Ishikawa (cell line): Measurements from ENCODE around the gene CCIN.

Experiments
- CEBPB ChIP-seq: IDR thresholded peaks from 2 replicates; pipeline ENCODE4 v1.6.1; 2012
- CREB1 ChIP-seq: IDR thresholded peaks from 2 replicates; pipeline ENCODE4 v1.6.1; 2012; ENCODE audit warnings: low read depth
- EGR1 ChIP-seq: IDR thresholded peaks from 2 replicates; pipeline ENCODE4 v1.6.1; 2012
- EP300 ChIP-seq: IDR thresholded peaks from 2 replicates; pipeline ENCODE4 v1.6.1; 2012; ENCODE audit warnings: borderline replicate concordance
- RAD21 ChIP-seq: IDR thresholded peaks from 2 replicates; pipeline ENCODE4 v1.6.1; 2012; ENCODE audit warnings: low read depth
- TAF1 ChIP-seq: IDR thresholded peaks from 2 replicates; pipeline ENCODE4 v1.6.1; 2012; ENCODE audit warnings: low read depth, mild to moderate bottlenecking
- YY1 ChIP-seq: IDR thresholded peaks from 2 replicates; pipeline ENCODE4 v1.6.1; 2012; ENCODE audit warnings: low read depth
- TF ChIP-seq, protein P1 (sequence below): IDR thresholded peaks from 2 replicates; pipeline ENCODE4 v1.6.1; 2012
- TF ChIP-seq, protein P2 (sequence below): IDR thresholded peaks from 2 replicates; pipeline ENCODE4 v1.6.1; 2012; ENCODE audit warnings: low read depth, mild to moderate bottlenecking
- TF ChIP-seq, protein P3 (sequence below): IDR thresholded peaks from 2 replicates; pipeline ENCODE4 v1.6.1; 2012

DNA sequence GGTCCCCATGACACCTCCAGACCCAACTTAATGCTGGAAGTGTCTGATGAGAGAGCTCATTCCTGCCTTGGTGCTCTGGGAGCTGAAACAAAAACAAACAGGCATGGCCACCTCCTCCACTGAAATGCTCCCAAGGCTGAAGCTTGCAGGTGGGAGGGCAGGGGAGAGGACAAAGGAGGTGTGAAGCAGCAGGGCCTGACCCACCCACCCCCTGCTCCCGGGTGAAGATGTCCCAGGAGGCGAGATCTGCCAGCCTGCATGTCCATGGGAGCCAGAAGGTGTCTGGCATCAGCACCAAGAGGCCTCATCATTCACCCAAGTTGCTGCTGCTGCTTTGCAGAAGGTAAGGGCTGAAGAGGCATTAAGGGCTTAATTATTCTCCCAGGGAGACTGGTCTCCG lies 4.2 kb upstream of the CCIN start:
- TF ChIP-seq EP300 (no peak), YY1 (no peak), RAD21 (no peak), CREB1 (no peak), CEBPB (no peak), TAF1 (no peak), EGR1 (no peak)
- TF ChIP-seq, protein P1, sequence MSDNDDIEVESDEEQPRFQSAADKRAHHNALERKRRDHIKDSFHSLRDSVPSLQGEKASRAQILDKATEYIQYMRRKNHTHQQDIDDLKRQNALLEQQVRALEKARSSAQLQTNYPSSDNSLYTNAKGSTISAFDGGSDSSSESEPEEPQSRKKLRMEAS: no peak
- TF ChIP-seq, protein P2, sequence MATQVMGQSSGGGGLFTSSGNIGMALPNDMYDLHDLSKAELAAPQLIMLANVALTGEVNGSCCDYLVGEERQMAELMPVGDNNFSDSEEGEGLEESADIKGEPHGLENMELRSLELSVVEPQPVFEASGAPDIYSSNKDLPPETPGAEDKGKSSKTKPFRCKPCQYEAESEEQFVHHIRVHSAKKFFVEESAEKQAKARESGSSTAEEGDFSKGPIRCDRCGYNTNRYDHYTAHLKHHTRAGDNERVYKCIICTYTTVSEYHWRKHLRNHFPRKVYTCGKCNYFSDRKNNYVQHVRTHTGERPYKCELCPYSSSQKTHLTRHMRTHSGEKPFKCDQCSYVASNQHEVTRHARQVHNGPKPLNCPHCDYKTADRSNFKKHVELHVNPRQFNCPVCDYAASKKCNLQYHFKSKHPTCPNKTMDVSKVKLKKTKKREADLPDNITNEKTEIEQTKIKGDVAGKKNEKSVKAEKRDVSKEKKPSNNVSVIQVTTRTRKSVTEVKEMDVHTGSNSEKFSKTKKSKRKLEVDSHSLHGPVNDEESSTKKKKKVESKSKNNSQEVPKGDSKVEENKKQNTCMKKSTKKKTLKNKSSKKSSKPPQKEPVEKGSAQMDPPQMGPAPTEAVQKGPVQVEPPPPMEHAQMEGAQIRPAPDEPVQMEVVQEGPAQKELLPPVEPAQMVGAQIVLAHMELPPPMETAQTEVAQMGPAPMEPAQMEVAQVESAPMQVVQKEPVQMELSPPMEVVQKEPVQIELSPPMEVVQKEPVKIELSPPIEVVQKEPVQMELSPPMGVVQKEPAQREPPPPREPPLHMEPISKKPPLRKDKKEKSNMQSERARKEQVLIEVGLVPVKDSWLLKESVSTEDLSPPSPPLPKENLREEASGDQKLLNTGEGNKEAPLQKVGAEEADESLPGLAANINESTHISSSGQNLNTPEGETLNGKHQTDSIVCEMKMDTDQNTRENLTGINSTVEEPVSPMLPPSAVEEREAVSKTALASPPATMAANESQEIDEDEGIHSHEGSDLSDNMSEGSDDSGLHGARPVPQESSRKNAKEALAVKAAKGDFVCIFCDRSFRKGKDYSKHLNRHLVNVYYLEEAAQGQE: no peak
- TF ChIP-seq, protein P3, sequence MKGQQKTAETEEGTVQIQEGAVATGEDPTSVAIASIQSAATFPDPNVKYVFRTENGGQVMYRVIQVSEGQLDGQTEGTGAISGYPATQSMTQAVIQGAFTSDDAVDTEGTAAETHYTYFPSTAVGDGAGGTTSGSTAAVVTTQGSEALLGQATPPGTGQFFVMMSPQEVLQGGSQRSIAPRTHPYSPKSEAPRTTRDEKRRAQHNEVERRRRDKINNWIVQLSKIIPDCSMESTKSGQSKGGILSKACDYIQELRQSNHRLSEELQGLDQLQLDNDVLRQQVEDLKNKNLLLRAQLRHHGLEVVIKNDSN: no peak
